Endothelial cell of umbilical vein (primary cell): Measurements from ENCODE around the gene CCDC182. TPM values are rescaled to one million over a fixed set of nuclear protein-coding genes. Genes with fewer than 3 reads are reported as not detected.
A peak's percentile ranks its signal among the peaks of the same experiment; 100 is the strongest.

Experiments
- BruUV-seq: library from RNA; stranded (reverse); fragments of 400-500 nt; replicated peaks from 2 replicates; lab custom pipeline; 2021; lab: Mats Ljungman, UMichigan
- CTCF ChIA-PET: fragments of 300-600, 350-600 bp; sonication (Branson Sonifier 250); formaldehyde crosslinking; loops from one replicate; lab custom pipeline; 2021; ENCODE audit warnings: antibody characterized with exemption, inconsistent platforms; lab: Charles Lee
- POLR2A ChIA-PET: fragments of 300-600, 350-600 bp; sonication (Branson Sonifier 250); formaldehyde crosslinking; loops from one replicate; lab custom pipeline; 2021; ENCODE audit warnings: antibody characterized with exemption, inconsistent platforms; lab: Charles Lee
- DNase-seq: peaks from one replicate; pipeline ENCODE4 v3.0.0-alpha.2; 2011; ENCODE audit warnings: low read depth, low spot score
- FAIRE-seq: peaks from 2 replicates; lab custom pipeline; 2011; peaks lifted over from hg19 to GRCh38; lab: Jason Lieb, UNC
- H2AFZ ChIP-seq: 2 replicates; pipeline ENCODE4 v1.6.0; 2012; ENCODE audit warnings: low read depth, low read length, control low read depth, inconsistent platforms
- H3K27ac ChIP-seq: 2 replicates; pipeline ENCODE4 v1.5.1; 2011; ENCODE audit warnings: low read depth, mild to moderate bottlenecking, control low read depth, low read length, moderate library complexity; ENCODE audit not compliant: insufficient read depth
- H3K27me3 ChIP-seq, 2 experiments: 2 replicates each; pipeline versions ENCODE4 v1.6.0 to v1.6.1; 2011; ENCODE audit warnings: low read length in 2 of 2, mixed read lengths in 1 of 2; ENCODE audit not compliant: control insufficient read depth in 2 of 2, insufficient read depth in 2 of 2
- H3K36me3 ChIP-seq, 2 experiments: 2 replicates in 1 of 2; 3 replicates in 1 of 2; pipeline ENCODE4 v1.5.1; 2011; ENCODE audit warnings: low read length in 2 of 2, mild to moderate bottlenecking in 1 of 2, moderate library complexity in 1 of 2; ENCODE audit not compliant: control insufficient read depth in 2 of 2, insufficient read depth in 2 of 2; ENCODE audit errors: extremely low read depth in 1 of 2
- H3K4me1 ChIP-seq: 3 replicates; pipeline ENCODE4 v1.5.1; 2011; ENCODE audit warnings: mild to moderate bottlenecking, low read length; ENCODE audit not compliant: control insufficient read depth, insufficient read depth; ENCODE audit errors: extremely low read depth
- H3K4me2 ChIP-seq: 2 replicates; pipeline ENCODE4 v1.6.1; 2011; ENCODE audit warnings: low read length, control low read depth, mixed read lengths; ENCODE audit not compliant: insufficient read depth
- H3K4me3 ChIP-seq, 3 experiments: fragments of 200-600 bp in 1 of 3; sonication (generic), shearing (Covaris generic) in 1 of 3; replicated peaks in 1 of 3; 2 replicates each; pipeline ENCODE4 v1.5.1; 2011 to 2016; ENCODE audit warnings: control low read depth in 3 of 3, low read length in 3 of 3, mild to moderate bottlenecking in 2 of 3, inconsistent platforms in 1 of 3, low read depth in 1 of 3, moderate library complexity in 1 of 3; ENCODE audit not compliant: insufficient read depth in 1 of 3
- H3K79me2 ChIP-seq: 2 replicates; pipeline ENCODE4 v1.6.0; 2012; ENCODE audit warnings: low read length, inconsistent platforms; ENCODE audit not compliant: control insufficient read depth, insufficient read depth
- H3K9ac ChIP-seq: replicated peaks from 2 replicates; pipeline ENCODE3; 2011; ENCODE audit warnings: low read length, control low read depth; ENCODE audit not compliant: insufficient read depth; ENCODE audit errors: extremely low read depth
- H3K9me1 ChIP-seq: replicated peaks from 3 replicates; pipeline ENCODE4 v1.6.0; 2011; ENCODE audit warnings: mild to moderate bottlenecking, low read length; ENCODE audit not compliant: control insufficient read depth, insufficient read depth; ENCODE audit errors: extremely low read depth
- H3K9me3 ChIP-seq: replicated peaks from 2 replicates; pipeline ENCODE4 v1.5.1; 2012; ENCODE audit warnings: low read length, inconsistent platforms; ENCODE audit not compliant: control insufficient read depth, insufficient read depth
- H4K20me1 ChIP-seq: replicated peaks from 2 replicates; pipeline ENCODE3; 2011; ENCODE audit warnings: mild to moderate bottlenecking, low read length; ENCODE audit not compliant: control insufficient read depth, insufficient read depth; ENCODE audit errors: extremely low read depth
- EZH2 ChIP-seq: IDR thresholded peaks from 2 replicates; pipeline ENCODE4 v1.6.1; 2012; ENCODE audit warnings: borderline replicate concordance, low read depth, mild to moderate bottlenecking, moderate library complexity, low read length, inconsistent platforms; ENCODE audit not compliant: severe bottlenecking
- FOS ChIP-seq: IDR thresholded peaks from 2 replicates; pipeline ENCODE4 v1.6.1; 2011; ENCODE audit warnings: mild to moderate bottlenecking, low read length, moderate library complexity, borderline replicate concordance; ENCODE audit not compliant: insufficient read depth
- GATA2 ChIP-seq: IDR thresholded peaks from 2 replicates; pipeline ENCODE4 v1.7.0; 2011; ENCODE audit warnings: low read depth, mild to moderate bottlenecking, moderate library complexity, mixed read lengths, low read length; ENCODE audit not compliant: insufficient read length, insufficient read depth
- JUN ChIP-seq: IDR thresholded peaks from 2 replicates; pipeline ENCODE4 v1.6.1; 2011; ENCODE audit warnings: borderline replicate concordance, low read depth; ENCODE audit not compliant: insufficient read length, insufficient read depth
- MYC ChIP-seq: IDR thresholded peaks from one replicate; pipeline ENCODE4 v1.6.1; 2011; ENCODE audit warnings: mild to moderate bottlenecking, low read depth, low read length
- POLR2A ChIP-seq: IDR thresholded peaks from 2 replicates; pipeline ENCODE4 v1.6.1; 2012; ENCODE audit warnings: low read depth, mild to moderate bottlenecking, control low read depth, low read length
- POLR2AphosphoS5 ChIP-seq: IDR thresholded peaks from 2 replicates; pipeline ENCODE4 v1.6.1; 2012; ENCODE audit warnings: low read depth, mild to moderate bottlenecking, control low read depth, low read length, moderate library complexity; ENCODE audit not compliant: insufficient read depth
- dilution Hi-C: fragments of 300-500 bp; cut with MboI; formaldehyde crosslinking; loops from one replicate; pipeline ENCODE4 v1.15.0; 2019; ENCODE audit warnings: low sequenced_read_pairs; ENCODE audit not compliant: extremely low pct_ligation_motif_present
- intact Hi-C: fragments of 100-400 bp; cut with micrococcal nuclease; formaldehyde crosslinking; loops from one replicate; pipeline ENCODE4 v1.10.0; 2022
- polyA plus RNA-seq, 4 experiments: library from polyadenylated mRNA; depleted of rRNA in 3 of 4; stranded (reverse) in 3 of 4; unstranded in 1 of 4; fragments of >200 nt; gene quantifications; 2 replicates each; pipeline versions ENCODE4 v1.2.1 to v1.2.3, GENCODE V29; 2011 to 2012; ENCODE audit warnings: missing spikeins in 1 of 4
- total RNA-seq: library from RNA; stranded (reverse); gene quantifications from 2 replicates; pipeline ENCODE4 v1.2.3, GENCODE V29; 2021
- TF ChIP-seq, protein P1 (sequence below): IDR thresholded peaks from 2 replicates; pipeline ENCODE4 v1.6.1; 2011; ENCODE audit not compliant: insufficient read depth, insufficient read length
- TF ChIP-seq, protein P2 (sequence below), 2 donors: IDR thresholded peaks; 1 replicate in 1 of 2; 2 replicates in 1 of 2; pipeline ENCODE4 v1.5.1; 2011; ENCODE audit warnings: low read length in 2 of 2, mild to moderate bottlenecking in 2 of 2, moderate library complexity in 2 of 2, control low read depth in 1 of 2, inconsistent platforms in 1 of 2, low read depth in 1 of 2; ENCODE audit not compliant: insufficient read depth in 1 of 2; ENCODE audit errors: extremely low read depth in 1 of 2

Gene CCDC182
- total and polyA plus RNA-seq, 2 donors (not counting 3 experiments of a cell fraction or from before 2014, with no cell fraction given) = not detected

DNA sequence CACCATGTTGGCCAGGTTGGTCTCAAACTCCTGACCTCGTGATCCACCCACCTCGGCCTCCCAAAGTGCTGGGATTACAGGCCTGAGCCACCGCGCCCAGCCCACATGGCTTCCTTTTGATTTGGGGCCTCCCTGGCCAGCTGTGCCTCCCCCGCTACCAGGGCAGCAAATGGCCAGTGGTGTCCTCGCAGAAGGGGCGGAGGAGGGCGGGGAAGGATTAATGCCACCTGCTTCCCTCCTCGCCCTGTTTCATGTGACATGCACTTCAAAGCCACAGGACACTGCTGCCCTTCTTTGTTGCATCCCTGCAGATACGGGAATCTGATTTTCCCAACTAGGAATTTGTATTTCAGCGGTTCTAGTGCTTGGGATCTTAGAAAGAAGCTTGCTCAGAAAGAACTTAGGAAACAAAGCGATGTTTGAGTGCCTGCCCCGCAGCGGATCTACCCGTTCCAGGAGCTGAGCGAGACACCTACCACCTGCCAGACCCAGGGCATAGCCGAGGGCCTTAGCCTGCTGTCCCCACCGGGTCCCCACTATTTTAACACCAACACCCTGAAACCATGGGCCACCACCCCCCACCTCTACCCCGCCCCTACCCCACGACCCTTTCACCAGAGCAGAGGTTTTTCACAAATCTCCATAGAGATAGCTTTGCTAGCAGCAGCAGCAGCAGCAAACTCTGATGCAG lies 37.7 kb upstream of the CCDC182 start:
- ChIA-PET CTCF (interaction anchor here (0.7 to 5.1 kb wide), 61 partner anchors 8 to 773 kb away, joined by 3 to 73 read pairs (median 4); no protein-coding TSS in a partner anchor), POLR2A (no interaction called here)
- peak overlapping the region; percentile 49 for H2AFZ ChIP-seq
- H3K27ac ChIP-seq = no peak overlapping the region
- TF ChIP-seq FOS = no peak
- no peak for TF ChIP-seq JUN
- no peak for TF ChIP-seq POLR2AphosphoS5
- TF ChIP-seq MYC = no peak
- no peak for TF ChIP-seq POLR2A
- TF ChIP-seq EZH2 = no peak
- TF ChIP-seq, protein P1, sequence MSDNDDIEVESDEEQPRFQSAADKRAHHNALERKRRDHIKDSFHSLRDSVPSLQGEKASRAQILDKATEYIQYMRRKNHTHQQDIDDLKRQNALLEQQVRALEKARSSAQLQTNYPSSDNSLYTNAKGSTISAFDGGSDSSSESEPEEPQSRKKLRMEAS = no peak
- TF ChIP-seq, protein P2, sequence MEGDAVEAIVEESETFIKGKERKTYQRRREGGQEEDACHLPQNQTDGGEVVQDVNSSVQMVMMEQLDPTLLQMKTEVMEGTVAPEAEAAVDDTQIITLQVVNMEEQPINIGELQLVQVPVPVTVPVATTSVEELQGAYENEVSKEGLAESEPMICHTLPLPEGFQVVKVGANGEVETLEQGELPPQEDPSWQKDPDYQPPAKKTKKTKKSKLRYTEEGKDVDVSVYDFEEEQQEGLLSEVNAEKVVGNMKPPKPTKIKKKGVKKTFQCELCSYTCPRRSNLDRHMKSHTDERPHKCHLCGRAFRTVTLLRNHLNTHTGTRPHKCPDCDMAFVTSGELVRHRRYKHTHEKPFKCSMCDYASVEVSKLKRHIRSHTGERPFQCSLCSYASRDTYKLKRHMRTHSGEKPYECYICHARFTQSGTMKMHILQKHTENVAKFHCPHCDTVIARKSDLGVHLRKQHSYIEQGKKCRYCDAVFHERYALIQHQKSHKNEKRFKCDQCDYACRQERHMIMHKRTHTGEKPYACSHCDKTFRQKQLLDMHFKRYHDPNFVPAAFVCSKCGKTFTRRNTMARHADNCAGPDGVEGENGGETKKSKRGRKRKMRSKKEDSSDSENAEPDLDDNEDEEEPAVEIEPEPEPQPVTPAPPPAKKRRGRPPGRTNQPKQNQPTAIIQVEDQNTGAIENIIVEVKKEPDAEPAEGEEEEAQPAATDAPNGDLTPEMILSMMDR (IDR thresholded peaks at IDR 0.05; ENCODE audit: extremely low read depth in 1 of 2, insufficient read depth in 1 of 2, low read depth in 1 of 2, low read length in 2 of 2) = no peak
- TF ChIP-seq GATA2 = no peak
- peaks cover 14 to 18% of the 10 kb centered on the region in 2 experiments for H3K27me3 ChIP-seq
- H4K20me1 ChIP-seq = no peaks in the 10 kb centered on the region
- H3K79me2 ChIP-seq = no peaks in the 10 kb centered on the region
- H3K4me3 ChIP-seq = no peak overlapping the region
- intact Hi-C loops = loop anchor here (1.0 to 5.0 kb wide), 6 partner anchors 35 to 651 kb away; no protein-coding TSS in a partner anchor
- dilution Hi-C loops = no loop called here
- no peak for DNase-seq
- FAIRE-seq = no peak
- peak overlapping the region; percentile 2 for H3K4me2 ChIP-seq
- no peaks in the 10 kb centered on the region for H3K4me1 ChIP-seq
- H3K36me3 ChIP-seq = no peaks in the 10 kb centered on the region
- no peaks in the 10 kb centered on the region for H3K9me1 ChIP-seq
- H3K9ac ChIP-seq = no peak overlapping the region
- H3K9me3 ChIP-seq = no peaks in the 10 kb centered on the region
- no TSS peak for BruUV-seq
